GM18508 (cell line): Measurements from ENCODE around the gene MSRB2.

Experiments used
- ATAC-seq: cut with Tn5 transposase; IDR thresholded peaks from one replicate; pipeline ENCODE4 v1.9.1; 2021; ENCODE audit warnings: moderate number of reproducible peaks; ENCODE audit not compliant: insufficient read depth, unreplicated experiment

Gene MSRB2

GRCh38 chr10:23106331-23107072, 11.1 kb downstream of the MSRB2 start:
- no peak for ATAC-seq

- ATAC-seq = no peak
Measured at GRCh38 chr10:23110722-23111516, 15.5 kb downstream of the MSRB2 start.

- no peak for ATAC-seq
Measured at GRCh38 chr10:23111517-23112286, 16.3 kb downstream of the MSRB2 start.

GRCh38 chr10:23114228-23114850, 19.0 kb downstream of the MSRB2 start:
- ATAC-seq = no peak

GRCh38 chr10:23116486-23117205, 21.3 kb downstream of the MSRB2 start:
- ATAC-seq = no peak

GRCh38 chr10:23120001-23120934, 24.9 kb downstream of the MSRB2 start:
- ATAC-seq = no peak

GRCh38 chr10:23121135-23121534, 25.8 kb downstream of the MSRB2 start:
- no peak for ATAC-seq

GRCh38 chr10:23136462-23136861, 41.1 kb downstream of the MSRB2 start:
- ATAC-seq = no peak

GRCh38 chr10:23139677-23140076, 44.3 kb downstream of the MSRB2 start:
- ATAC-seq = no peak

GRCh38 chr10:23141995-23142394, 46.6 kb downstream of the MSRB2 start:
- no peak for ATAC-seq

GRCh38 chr10:23146258-23146657, 50.9 kb downstream of the MSRB2 start:
- ATAC-seq = no peak

GRCh38 chr10:23147035-23147434, 51.7 kb downstream of the MSRB2 start:
- no peak for ATAC-seq

- no peak for ATAC-seq
Measured at GRCh38 chr10:23148214-23148613, 52.8 kb downstream of the MSRB2 start.

- no peak for ATAC-seq
Measured at GRCh38 chr10:23150091-23150490, 54.7 kb downstream of the MSRB2 start.

- no peak for ATAC-seq
Measured at GRCh38 chr10:23150610-23151009, 55.2 kb downstream of the MSRB2 start.

- ATAC-seq = no peak
Measured at GRCh38 chr10:23151071-23151470, 55.7 kb downstream of the MSRB2 start.

GRCh38 chr10:23155169-23155568, 59.8 kb downstream of the MSRB2 start:
- ATAC-seq = no peak

- ATAC-seq = no peak
Measured at GRCh38 chr10:23156447-23157150, 61.2 kb downstream of the MSRB2 start.
